Large intestine (tissue), 3 donors: Measurements from ENCODE around the gene DYSF. TPM values are rescaled to one million over a fixed set of nuclear protein-coding genes. Genes with fewer than 3 reads are reported as not detected.

Experiments used
- DNase-seq, 2 donors: peaks; one replicate each; pipeline versions ENCODE4 v3.0.0 to v3.0.0-alpha.2; 2013
- H3K27ac ChIP-seq: one replicate; pipeline ENCODE4 v1.5.1; 2013; ENCODE audit warnings: low read length
- H3K27me3 ChIP-seq: 2 replicates; pipeline ENCODE4 v1.6.1; 2013; ENCODE audit warnings: low read length; ENCODE audit not compliant: control insufficient read depth, insufficient read depth
- H3K36me3 ChIP-seq: 2 replicates; pipeline ENCODE4 v1.6.1; 2013; ENCODE audit warnings: low read length; ENCODE audit not compliant: control insufficient read depth, insufficient read depth
- H3K4me1 ChIP-seq: one replicate; pipeline ENCODE4 v1.6.1; 2013; ENCODE audit warnings: low read length; ENCODE audit not compliant: control insufficient read depth, insufficient read depth
- H3K4me3 ChIP-seq: one replicate; pipeline ENCODE4 v1.5.1; 2013; ENCODE audit warnings: low read length
- H3K9me3 ChIP-seq: one replicate; pipeline ENCODE4 v1.6.1; 2013; ENCODE audit warnings: mild to moderate bottlenecking, low read depth, low read length, moderate library complexity; ENCODE audit not compliant: control insufficient read depth
- WGBS: methylation state at CpG from one replicate; pipeline ENCODE4 v1.1.5; 2013; ENCODE audit warnings: low lambda C conversion rate; ENCODE audit not compliant: insufficient coverage; 5-methylcytosine and 5-hydroxymethylcytosine counted together
- polyA plus RNA-seq: library from polyadenylated mRNA; unstranded; fragments of 120-200 nt; gene quantifications from one replicate; pipeline ENCODE4 v1.2.1, GENCODE V29; 2013

Gene DYSF
- polyA plus RNA-seq, 1 donor, result 6.3 TPM

- H3K27me3 ChIP-seq, result peaks cover 38% of the 10 kb centered on the region
- DNase-seq, result no peak
- whole genome bisulfite sequencing, result no CpG with 5 or more reads among the region's 1 CpG
- H3K9me3 ChIP-seq, result peaks cover 4% of the 10 kb centered on the region
- peaks cover 18% of the 10 kb centered on the region for H3K4me1 ChIP-seq
- H3K36me3 ChIP-seq, result no peaks in the 10 kb centered on the region
- H3K4me3 ChIP-seq, result no peak overlapping the region
- no peak overlapping the region for H3K27ac ChIP-seq
These were observed 3.3 kb downstream of the DYSF start for GRCh38 chr2:71456617-71457016.

DNA sequence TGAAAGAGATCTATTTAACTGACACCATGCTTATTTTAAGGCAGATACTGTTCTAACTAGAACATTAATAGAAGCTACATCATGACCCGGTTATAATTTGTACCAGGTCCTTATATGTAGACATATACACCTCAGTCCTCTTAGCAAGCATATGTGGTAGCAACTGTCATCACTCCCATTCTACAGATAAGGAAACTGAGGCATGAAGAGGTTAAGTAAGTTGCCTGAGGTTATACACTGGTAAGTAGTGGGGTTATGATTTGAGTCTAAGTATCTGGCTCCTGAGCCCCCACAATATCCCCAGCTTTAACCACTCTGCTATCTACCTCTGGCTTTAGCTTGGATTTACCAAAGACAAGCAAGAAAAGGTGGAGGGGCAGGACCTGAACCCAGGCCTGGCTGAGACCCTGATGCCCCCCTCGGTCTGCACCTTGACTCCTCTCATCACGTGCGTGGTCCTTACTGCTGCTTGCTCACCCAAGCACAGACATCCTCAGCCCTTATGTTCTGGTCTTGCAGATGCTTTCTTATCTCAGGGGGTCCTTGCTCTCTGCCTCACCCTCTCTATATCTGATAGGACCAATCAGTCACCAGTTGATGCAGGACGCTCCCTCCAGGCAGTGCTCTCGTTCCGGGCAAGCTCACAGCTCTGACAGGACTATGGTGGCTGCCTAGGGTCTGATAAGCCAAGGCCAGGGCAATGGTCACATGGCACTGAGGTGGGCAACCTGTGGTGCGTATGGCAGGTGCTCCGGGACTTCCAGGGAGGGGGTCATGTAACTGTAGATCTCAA, 4.0 kb downstream of the DYSF start:
- Histone ChIP-seq H3K27me3 (peaks cover 34% of the 10 kb centered on the region), H3K9me3 (peaks cover 8% of the 10 kb centered on the region), H3K27ac (no peak overlapping the region), H3K4me1 (peaks cover 18% of the 10 kb centered on the region), H3K4me3 (no peak overlapping the region), H3K36me3 (no peaks in the 10 kb centered on the region)
- DNase-seq, result no peak
- no CpG with 5 or more reads among the region's 9 CpGs for WGBS

GRCh38 chr2:71457923-71458322, 4.6 kb downstream of the DYSF start:
- H3K4me1 ChIP-seq, result peaks cover 18% of the 10 kb centered on the region
- peaks cover 12% of the 10 kb centered on the region for H3K9me3 ChIP-seq
- no peak for DNase-seq
- peaks cover 34% of the 10 kb centered on the region for H3K27me3 ChIP-seq
- WGBS, result no CpG with 5 or more reads among the region's 4 CpGs
- no peaks in the 10 kb centered on the region for H3K36me3 ChIP-seq
- H3K27ac ChIP-seq, result no peak overlapping the region
- H3K4me3 ChIP-seq, result no peak overlapping the region

- H3K27me3 ChIP-seq, result peaks cover 33% of the 10 kb centered on the region
- no peaks in the 10 kb centered on the region for H3K36me3 ChIP-seq
- peaks cover 13% of the 10 kb centered on the region for H3K9me3 ChIP-seq
- no peak overlapping the region for H3K27ac ChIP-seq
- no CpG with 5 or more reads among the region's 7 CpGs for WGBS
- H3K4me1 ChIP-seq, result peaks cover 17% of the 10 kb centered on the region
- H3K4me3 ChIP-seq, result no peak overlapping the region
- DNase-seq, result no peak
These were observed 5.2 kb downstream of the DYSF start for GRCh38 chr2:71458413-71459083.

DNA sequence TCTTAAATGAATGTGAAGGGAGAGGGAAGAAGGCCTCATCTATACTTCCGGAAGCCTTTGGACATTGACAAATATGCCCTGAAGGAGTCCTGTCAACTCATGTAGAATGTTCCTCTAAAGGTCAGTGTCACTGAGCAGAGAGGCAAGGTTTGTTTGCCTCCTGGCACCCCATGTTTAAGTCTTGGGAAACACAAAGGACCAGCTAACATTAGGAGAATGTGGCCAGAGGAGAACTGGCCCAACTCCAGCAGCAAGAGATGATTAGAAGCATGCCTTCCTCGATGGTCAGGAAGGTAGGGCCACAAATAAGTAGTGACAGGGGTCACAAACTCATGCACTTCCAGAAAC, 5.7 kb downstream of the DYSF start:
- Histone ChIP-seq H3K27me3 (peaks cover 32% of the 10 kb centered on the region), H3K4me1 (peaks cover 12% of the 10 kb centered on the region), H3K36me3 (no peaks in the 10 kb centered on the region), H3K9me3 (peaks cover 11% of the 10 kb centered on the region), H3K4me3 (no peak overlapping the region), H3K27ac (no peak overlapping the region)
- WGBS, result no CpG with 5 or more reads among the region's 2 CpGs
- no peak for DNase-seq

DNA sequence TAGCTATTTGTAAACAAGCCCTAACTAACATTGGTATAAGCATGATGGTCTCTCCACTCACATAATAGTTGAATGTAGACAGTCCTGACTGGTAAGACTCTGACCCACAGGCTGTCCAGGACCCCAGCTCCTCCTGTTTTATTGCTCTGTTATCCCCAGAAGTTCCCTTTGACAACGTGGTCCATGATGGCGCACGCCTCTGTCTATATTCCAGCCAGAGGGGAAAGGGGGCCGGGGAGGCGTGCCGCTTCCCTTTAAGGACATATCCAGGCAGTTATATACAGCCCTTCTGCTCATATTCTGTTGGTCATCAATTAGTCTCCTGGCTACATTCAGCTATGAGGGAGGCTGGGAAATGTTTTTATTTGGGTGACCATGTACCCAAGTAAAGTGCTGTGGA, 6.7 kb downstream of the DYSF start:
- no peaks in the 10 kb centered on the region for H3K36me3 ChIP-seq
- H3K27ac ChIP-seq, result no peak overlapping the region
- H3K4me1 ChIP-seq, result peaks cover 5% of the 10 kb centered on the region
- peaks cover 32% of the 10 kb centered on the region for H3K27me3 ChIP-seq
- peaks cover 11% of the 10 kb centered on the region for H3K9me3 ChIP-seq
- no peak for DNase-seq
- WGBS, result no CpG with 5 or more reads among the region's 6 CpGs
- no peak overlapping the region for H3K4me3 ChIP-seq

- H3K4me1 ChIP-seq, result peaks cover 5% of the 10 kb centered on the region
- WGBS, result no CpG with 5 or more reads among the region's 9 CpGs
- peaks cover 32% of the 10 kb centered on the region for H3K27me3 ChIP-seq
- H3K36me3 ChIP-seq, result no peaks in the 10 kb centered on the region
- DNase-seq, result no peak
- H3K9me3 ChIP-seq, result peaks cover 11% of the 10 kb centered on the region
- H3K27ac ChIP-seq, result no peak overlapping the region
- no peak overlapping the region for H3K4me3 ChIP-seq
These were observed 7.4 kb downstream of the DYSF start for GRCh38 chr2:71460595-71461303.

GRCh38 chr2:71461304-71461671, 7.9 kb downstream of the DYSF start:
- peaks cover 13% of the 10 kb centered on the region for H3K9me3 ChIP-seq
- DNase-seq, result no peak
- H3K27me3 ChIP-seq, result peaks cover 35% of the 10 kb centered on the region
- H3K27ac ChIP-seq, result no peak overlapping the region
- peaks cover 4% of the 10 kb centered on the region for H3K4me1 ChIP-seq
- no peak overlapping the region for H3K4me3 ChIP-seq
- no CpG with 5 or more reads among the region's 5 CpGs for WGBS
- H3K36me3 ChIP-seq, result no peaks in the 10 kb centered on the region

DNA sequence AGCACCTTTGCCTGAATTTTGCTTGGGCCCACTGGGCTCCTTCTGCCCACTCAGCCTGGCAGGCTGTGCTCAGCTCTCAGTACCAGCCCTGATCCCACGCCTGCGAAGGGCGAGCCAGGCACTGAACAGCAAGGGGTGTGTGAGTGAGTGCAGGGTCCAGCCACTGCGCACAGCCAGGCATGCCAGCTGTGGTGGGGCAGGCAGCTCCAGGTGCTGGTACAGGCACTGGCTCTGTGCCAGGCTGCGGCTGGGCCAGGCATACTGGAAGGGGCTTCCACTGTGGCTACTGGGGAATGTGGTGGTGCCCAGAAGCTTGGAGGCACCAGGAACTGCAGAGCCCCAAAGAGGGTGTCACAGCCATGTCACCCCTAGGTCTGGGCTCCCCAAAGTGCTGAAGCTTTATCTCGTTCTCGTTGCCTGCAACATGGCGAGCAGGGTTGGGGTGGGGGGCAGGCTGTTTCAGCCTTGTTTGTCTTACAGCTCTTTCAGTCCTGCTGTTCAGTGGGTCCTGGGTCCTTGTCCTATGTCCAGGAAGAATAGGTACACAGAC, 8.8 kb downstream of the DYSF start:
- H3K27ac ChIP-seq, result no peak overlapping the region
- H3K9me3 ChIP-seq, result peaks cover 15% of the 10 kb centered on the region
- H3K27me3 ChIP-seq, result peaks cover 43% of the 10 kb centered on the region
- DNase-seq, result no peak
- WGBS, result no CpG with 5 or more reads among the region's 8 CpGs
- H3K4me1 ChIP-seq, result no peaks in the 10 kb centered on the region
- H3K36me3 ChIP-seq, result no peaks in the 10 kb centered on the region
- no peak overlapping the region for H3K4me3 ChIP-seq

DNA sequence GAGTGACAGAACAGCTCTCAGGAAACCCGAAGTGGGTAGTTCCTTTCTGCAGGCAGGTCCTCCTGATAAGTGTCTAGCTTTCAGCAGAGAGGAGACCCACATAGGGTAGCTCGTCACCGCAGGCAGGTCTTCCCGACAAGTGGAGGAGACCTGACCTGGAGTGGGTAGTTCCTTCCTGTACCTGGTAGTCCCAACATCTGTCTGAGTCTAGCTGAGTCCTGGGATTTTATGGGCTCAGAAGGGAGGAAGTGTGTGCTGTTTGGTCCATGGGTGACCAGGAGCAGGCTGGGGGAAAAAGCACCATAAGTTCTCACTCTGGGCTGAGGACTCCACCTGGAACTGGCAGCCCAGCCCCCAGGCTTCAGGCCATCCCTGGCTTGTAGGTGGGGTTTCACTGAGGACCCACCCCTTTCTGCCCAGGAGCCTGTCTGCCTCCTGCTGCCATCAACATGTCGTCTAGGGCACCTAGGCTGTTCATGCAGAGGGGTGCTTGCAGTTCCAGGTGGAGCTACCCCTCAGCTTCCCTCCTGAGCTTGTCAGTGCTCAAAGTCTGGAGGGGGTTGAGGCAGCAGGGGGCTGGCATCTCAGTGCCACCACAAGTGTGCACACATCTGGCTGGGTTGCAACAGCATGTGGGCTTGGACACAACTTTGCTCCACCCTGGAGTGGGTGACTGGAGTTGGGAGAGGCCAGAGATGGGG, 9.4 kb downstream of the DYSF start:
- Histone ChIP-seq H3K9me3 (peaks cover 15% of the 10 kb centered on the region), H3K4me1 (no peaks in the 10 kb centered on the region), H3K36me3 (no peaks in the 10 kb centered on the region), H3K27me3 (peaks cover 50% of the 10 kb centered on the region), H3K4me3 (no peak overlapping the region), H3K27ac (no peak overlapping the region)
- no peak for DNase-seq
- WGBS, result no CpG with 5 or more reads among the region's 5 CpGs
